ENCODE measurements around the gene CCL14. TPM values are rescaled to one million over a fixed set of nuclear protein-coding genes. Genes with fewer than 3 reads are reported as not detected.

Gene CCL14
- total RNA-seq, 1 donor from 2014 or later: not detected

DNA sequence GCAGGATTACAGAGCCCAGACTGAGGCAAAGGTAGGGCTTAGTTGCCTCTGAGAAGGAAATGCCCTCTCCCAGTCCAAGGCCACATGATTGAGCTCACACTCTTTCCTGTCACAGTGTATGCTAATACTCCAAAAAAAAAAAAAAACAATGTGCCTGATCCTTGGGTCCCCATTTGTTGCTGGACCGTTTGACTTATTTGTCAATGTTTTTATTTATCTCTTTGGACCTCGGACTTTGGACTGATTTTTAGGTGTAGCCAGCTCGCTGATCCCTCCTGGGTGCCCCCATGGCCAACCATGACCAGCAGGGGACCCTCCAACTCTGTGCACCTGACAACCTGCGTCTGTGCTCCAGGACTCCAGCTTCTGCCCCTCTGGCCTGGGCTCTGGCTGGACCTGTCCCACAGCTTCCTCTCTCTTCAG lies 4.6 kb downstream of the CCL14 start:
- DNase-seq (no peak), ATAC-seq (ENCODE audit: low read depth) (peak; percentile 54)
- H3K27ac Mint-ChIP-seq: no peak overlapping the region
- ChIA-PET CTCF (interaction anchor here (0.7 to 19.6 kb wide), 10 partner anchors 8 to 501 kb away, joined by 3 to 481 read pairs (median 6); no protein-coding TSS in a partner anchor), POLR2A (no interaction called here)
- intact Hi-C loops (cut with micrococcal nuclease): loop anchor here (1.0 kb wide), 1 partner anchor 167 kb away; no protein-coding TSS in a partner anchor
- peaks cover 11% of the 10 kb centered on the region for H3K27me3 Mint-ChIP-seq
- no peak overlapping the region for H3K4me3 Mint-ChIP-seq
- peaks cover 12% of the 10 kb centered on the region for H3K4me1 Mint-ChIP-seq
- H3K36me3 Mint-ChIP-seq (ENCODE audit: low read depth): no peaks in the 10 kb centered on the region
- no peak for TF ChIP-seq CTCF (IDR thresholded peaks at IDR 0.05)
- no peaks in the 10 kb centered on the region for H3K9me3 Mint-ChIP-seq

- intact Hi-C loops (cut with micrococcal nuclease): no loop called here
- H3K27ac Mint-ChIP-seq: no peak within 1 kb of the TSS
- no peaks in the 10 kb centered on the region for H3K36me3 Mint-ChIP-seq (ENCODE audit: low read depth)
- H3K4me1 Mint-ChIP-seq: peaks cover 18% of the 10 kb centered on the region
- peaks cover 11% of the 10 kb centered on the region for H3K27me3 Mint-ChIP-seq
- H3K9me3 Mint-ChIP-seq: no peaks in the 10 kb centered on the region
- CTCF ChIA-PET: interaction anchor here (1.7 to 19.6 kb wide), 3 partner anchors 12 to 166 kb away, joined by 5 to 481 read pairs (median 9); no protein-coding TSS in a partner anchor
- DNase-seq: no peak
- ATAC-seq (ENCODE audit: low read depth): no peak
- no peak for TF ChIP-seq CTCF (IDR thresholded peaks at IDR 0.05)
- POLR2A ChIA-PET: no interaction called here
- no peak within 1 kb of the TSS for H3K4me3 Mint-ChIP-seq
These were observed 5.3 kb downstream of the CCL14 start, which contains the start of gene CCL16 for GRCh38 chr17:35981246-35981645. Gene CCL16 (minus strand): TSS chr17:35981497. CDS start chr17:35981420, 77 bp downstream.

GRCh38 chr17:35978346-35978745 lies 8.2 kb downstream of the CCL14 start:
- Mint-ChIP-seq H3K4me1 (peaks cover 21% of the 10 kb centered on the region), H3K36me3 (ENCODE audit: low read depth) (no peaks in the 10 kb centered on the region), H3K27me3 (peaks cover 10% of the 10 kb centered on the region), H3K9me3 (no peaks in the 10 kb centered on the region), H3K27ac (no peak overlapping the region), H3K4me3 (no peak overlapping the region)
- POLR2A ChIA-PET: no interaction called here
- CTCF ChIA-PET: interaction anchor here (1.7 to 19.6 kb wide), 3 partner anchors 9 to 169 kb away, joined by 7 to 481 read pairs (median 10); no protein-coding TSS in a partner anchor
- DNase-seq: no peak
- ATAC-seq (ENCODE audit: low read depth): no peak
- intact Hi-C loops (cut with micrococcal nuclease): no loop called here
- TF ChIP-seq CTCF (IDR thresholded peaks at IDR 0.05): no peak

DNA sequence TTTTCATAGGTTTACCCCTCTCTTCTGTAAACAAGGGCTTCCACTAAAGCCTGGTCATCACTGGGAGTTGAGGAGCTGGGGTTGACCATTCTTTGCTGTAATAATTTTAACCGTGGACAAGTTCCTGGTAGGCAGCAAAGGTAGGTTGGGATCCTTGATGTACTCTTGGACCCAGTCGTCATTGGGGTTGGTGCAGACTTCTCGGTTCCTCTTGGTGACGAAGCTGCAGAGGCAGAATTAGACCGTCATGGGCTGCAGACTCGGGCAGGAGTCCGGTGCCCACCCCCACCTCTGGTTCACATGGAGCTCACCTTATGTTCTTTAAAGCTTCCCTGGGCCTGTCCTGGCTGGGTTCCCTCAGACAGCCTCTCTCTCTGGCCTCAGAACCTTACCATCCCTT lies 9.0 kb downstream of the CCL14 start:
- no peak overlapping the region for H3K4me3 Mint-ChIP-seq
- intact Hi-C loops (cut with micrococcal nuclease): loop anchor here (1.0 kb wide), 1 partner anchor 113 kb away; the partner anchor contains the start of gene CCL3
- no peak for TF ChIP-seq CTCF (IDR thresholded peaks at IDR 0.05)
- H3K4me1 Mint-ChIP-seq: peaks cover 21% of the 10 kb centered on the region
- ATAC-seq (ENCODE audit: low read depth) (peak; percentile 69), DNase-seq (no peak)
- H3K27ac Mint-ChIP-seq: no peak overlapping the region
- H3K27me3 Mint-ChIP-seq: peaks cover 10% of the 10 kb centered on the region
- H3K9me3 Mint-ChIP-seq: no peaks in the 10 kb centered on the region
- no peaks in the 10 kb centered on the region for H3K36me3 Mint-ChIP-seq (ENCODE audit: low read depth)
- CTCF ChIA-PET: interaction anchor here (1.7 to 19.6 kb wide), 3 partner anchors 8 to 170 kb away, joined by 7 to 481 read pairs (median 10); no protein-coding TSS in a partner anchor
- POLR2A ChIA-PET: no interaction called here

DNA sequence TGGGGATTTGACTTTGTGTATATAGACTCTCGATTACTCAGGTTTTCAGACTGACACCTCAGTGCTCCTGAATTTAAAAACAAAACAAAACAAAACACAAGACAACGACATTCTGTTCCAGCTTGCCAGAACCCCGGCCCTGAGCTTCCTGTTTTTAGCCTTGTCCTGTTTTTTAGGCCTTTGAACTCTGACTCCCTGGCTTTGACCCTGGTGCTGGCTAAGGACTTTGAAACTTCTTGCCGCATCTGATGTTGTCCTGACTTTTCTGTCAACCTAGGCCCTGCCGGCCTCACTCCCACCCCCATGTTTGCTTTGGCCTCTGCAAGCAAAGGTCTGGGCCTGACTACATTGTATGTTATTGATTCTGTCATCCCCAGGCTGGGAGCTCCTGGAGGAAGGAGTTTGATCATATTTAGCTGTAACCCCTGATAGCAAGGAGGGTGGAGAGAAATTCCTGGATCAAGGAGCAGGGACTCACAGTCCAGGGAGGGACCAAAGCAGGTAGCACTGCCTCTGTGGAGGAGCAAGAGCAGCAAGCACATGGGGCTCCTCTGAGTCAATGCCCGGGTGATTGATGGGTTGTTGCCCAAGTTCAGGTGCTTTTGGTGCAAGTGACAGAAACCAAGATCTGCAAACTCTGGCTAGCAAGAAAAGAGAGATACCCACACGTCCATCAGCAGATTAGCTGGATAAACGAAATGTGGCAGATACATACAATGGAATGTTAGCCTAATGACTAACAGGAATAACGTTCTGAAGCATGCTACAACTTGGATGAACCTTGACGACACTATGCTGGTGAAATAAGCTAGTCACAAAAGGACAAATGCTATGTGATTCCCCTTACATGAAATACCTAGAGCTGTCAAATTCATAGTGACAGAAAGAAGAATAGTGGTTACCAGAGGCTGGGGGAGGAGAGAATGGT lies 12.9 kb downstream of the CCL14 start:
- CTCF ChIA-PET: interaction anchor here (2.0 to 19.6 kb wide), 3 partner anchors 9 to 510 kb away, joined by 8 to 481 read pairs (median 96); partner anchors contain the start of gene ZNHIT3
- Mint-ChIP-seq H3K27ac (no peak overlapping the region), H3K4me1 (peaks cover 20% of the 10 kb centered on the region), H3K36me3 (ENCODE audit: low read depth) (no peaks in the 10 kb centered on the region), H3K4me3 (no peak overlapping the region), H3K9me3 (no peaks in the 10 kb centered on the region), H3K27me3 (peaks cover 5% of the 10 kb centered on the region)
- intact Hi-C loops (cut with micrococcal nuclease): no loop called here
- ATAC-seq (ENCODE audit: low read depth) (no peak), DNase-seq (no peak)
- TF ChIP-seq CTCF (IDR thresholded peaks at IDR 0.05): no peak
- POLR2A ChIA-PET: no interaction called here
